GM12878 (cell line): ENCODE results near the gene MLIP. TPM values are rescaled to one million over a fixed set of nuclear protein-coding genes. Genes with fewer than 3 reads are reported as not detected.
A peak's percentile ranks its signal among the peaks of the same experiment; 100 is the strongest.

ENCODE experiments used
- ATAC-seq: fragments of 200-7000 bp; cut with Tn5 transposase; 3 replicates; pipeline ENCODE4 v1.9.1; 2020; ENCODE audit warnings: mild to moderate bottlenecking, moderate library complexity
- BruUV-seq: library from RNA; stranded (reverse); fragments of 400-500 nt; replicated peaks from 2 replicates; lab custom pipeline; 2021; lab: Mats Ljungman, UMichigan
- CTCF ChIA-PET: fragments of 300-600 bp; sonication (Branson Sonifier 250); formaldehyde crosslinking; extraction: SDS; loops from one replicate; lab custom pipeline; 2021; ENCODE audit warnings: inconsistent platforms; lab: Yijun Ruan, JAX
- POLR2A ChIA-PET: fragments of 350-600 bp; formaldehyde crosslinking; extraction: SDS; loops from one replicate; lab custom pipeline; 2021; ENCODE audit warnings: inconsistent platforms; lab: Charles Lee
- RAD21 ChIA-PET: fragments of 300-600 bp; sonication (Branson Sonifier 250); formaldehyde crosslinking; loops from one replicate; lab custom pipeline; 2023; ENCODE audit warnings: antibody characterized with exemption; ENCODE audit not compliant: unreplicated experiment; lab: Charles Lee
- SMC1A ChIA-PET: fragments of 300-600 bp; sonication (Branson Sonifier 250); formaldehyde crosslinking; loops from one replicate; lab custom pipeline; 2023; ENCODE audit not compliant: unreplicated experiment, uncharacterized antibody; lab: Charles Lee
- DNase-seq: peaks from one replicate; pipeline ENCODE4 v3.0.0-alpha.2; 2011; ENCODE audit warnings: low read depth, low spot score
- FAIRE-seq: peaks from 3 replicates; lab custom pipeline; 2011; peaks lifted over from hg19 to GRCh38; lab: Jason Lieb, UNC
- H2AFZ ChIP-seq: 2 replicates; pipeline ENCODE4 v1.6.0; 2011; ENCODE audit warnings: low read depth, low read length, control low read depth; ENCODE audit not compliant: control insufficient read depth
- H3K27ac ChIP-seq: 2 replicates; pipeline ENCODE4 v1.5.1; 2011; ENCODE audit warnings: control low read depth; ENCODE audit not compliant: control insufficient read depth, insufficient read depth
- H3K27me3 ChIP-seq, 2 experiments: replicated peaks in 1 of 2; 2 replicates each; pipeline versions ENCODE4 v1.6.0 to v1.6.1; 2011; ENCODE audit warnings: low read length in 1 of 2; ENCODE audit not compliant: control insufficient read depth in 2 of 2, insufficient read depth in 2 of 2
- H3K36me3 ChIP-seq, 2 experiments: 2 replicates each; pipeline ENCODE4 v1.5.1; 2011; ENCODE audit warnings: low read length in 1 of 2; ENCODE audit not compliant: control insufficient read depth in 2 of 2, insufficient read depth in 2 of 2
- H3K4me1 ChIP-seq: 2 replicates; pipeline ENCODE4 v1.6.1; 2011; ENCODE audit warnings: mild to moderate bottlenecking, low read length, moderate library complexity, mixed read lengths; ENCODE audit not compliant: control insufficient read depth, insufficient read depth
- H3K4me2 ChIP-seq: 2 replicates; pipeline ENCODE4 v1.6.0; 2011; ENCODE audit warnings: control low read depth; ENCODE audit not compliant: control insufficient read depth, insufficient read depth
- H3K4me3 ChIP-seq: fragments of 200-600 bp; sonication (generic); 2 replicates; pipeline ENCODE4 v1.5.1; 2016
- H3K79me2 ChIP-seq: 2 replicates; pipeline ENCODE4 v1.6.0; 2011; ENCODE audit warnings: low read length; ENCODE audit not compliant: control insufficient read depth, insufficient read depth
- H3K9ac ChIP-seq: 2 replicates; pipeline ENCODE4 v1.8.0; 2011; ENCODE audit warnings: low read length, control low read depth, mixed read lengths; ENCODE audit not compliant: control insufficient read depth, insufficient read depth
- H3K9me3 ChIP-seq: replicated peaks from 3 replicates; pipeline ENCODE4 v1.5.1; 2011; ENCODE audit warnings: mild to moderate bottlenecking, low read length; ENCODE audit not compliant: control insufficient read depth, insufficient read depth
- H4K20me1 ChIP-seq: 2 replicates; pipeline ENCODE4 v1.6.0; 2011; ENCODE audit not compliant: control insufficient read depth, insufficient read depth
- CHD1 ChIP-seq: IDR thresholded peaks from 2 replicates; pipeline ENCODE4 v1.6.1; 2012; ENCODE audit warnings: low read depth, low read length, improper control_type of control experiment
- CHD2 ChIP-seq: IDR thresholded peaks from 2 replicates; pipeline ENCODE4 v1.6.1; 2011; ENCODE audit warnings: low read depth, low read length, improper control_type of control experiment, borderline replicate concordance
- FOXK2 ChIP-seq: fragments of 450-650 bp; IDR thresholded peaks from 2 replicates; pipeline ENCODE4 v1.6.1; 2017; ENCODE audit warnings: mild to moderate bottlenecking, moderate library complexity
- FOXM1 ChIP-seq: IDR thresholded peaks from 2 replicates; pipeline ENCODE4 v1.6.1; 2012; ENCODE audit warnings: low read depth, mild to moderate bottlenecking, inconsistent platforms, low read length, moderate library complexity
- IRF3 ChIP-seq: fragments of 450-650 bp; IDR thresholded peaks from 2 replicates; pipeline ENCODE4 v1.6.1; 2014; ENCODE audit warnings: mild to moderate bottlenecking
- JUND ChIP-seq: IDR thresholded peaks from 2 replicates; pipeline ENCODE4 v1.6.1; 2012; ENCODE audit warnings: low read depth, mild to moderate bottlenecking, low read length, improper control_type of control experiment, moderate library complexity
- NFYA ChIP-seq: IDR thresholded peaks from 2 replicates; pipeline ENCODE4 v1.6.1; 2011; ENCODE audit warnings: low read depth, mild to moderate bottlenecking, low read length, improper control_type of control experiment, borderline replicate concordance
- NRF1 ChIP-seq: conservative IDR thresholded peaks from 2 replicates; pipeline ENCODE4 v1.6.1; 2011; ENCODE audit warnings: mild to moderate bottlenecking, low read depth, low read length, improper control_type of control experiment
- PML ChIP-seq: IDR thresholded peaks from 2 replicates; pipeline ENCODE4 v1.6.1; 2012; ENCODE audit warnings: low read length, inconsistent platforms
- RAD21 ChIP-seq: IDR thresholded peaks from 2 replicates; pipeline ENCODE4 v1.6.1; 2011; ENCODE audit warnings: mild to moderate bottlenecking, low read depth, low read length, moderate library complexity; ENCODE audit not compliant: insufficient read depth
- RAD51 ChIP-seq: fragments of 450-650 bp; IDR thresholded peaks from 2 replicates; pipeline ENCODE4 v1.6.1; 2016; ENCODE audit warnings: moderate library complexity, mild to moderate bottlenecking, inconsistent platforms
- RBBP5 ChIP-seq: fragments of 200-600 bp; sonication (generic); conservative IDR thresholded peaks from 2 replicates; pipeline ENCODE4 v1.6.1; 2016
- RUNX3 ChIP-seq: IDR thresholded peaks from 2 replicates; pipeline ENCODE4 v1.6.1; 2012; ENCODE audit warnings: low read length, inconsistent platforms
- SMAD1 ChIP-seq: fragments of 450-650 bp; IDR thresholded peaks from 2 replicates; pipeline ENCODE4 v1.6.1; 2018; ENCODE audit warnings: mild to moderate bottlenecking, low read depth; ENCODE audit not compliant: partially characterized antibody
- SMAD5 ChIP-seq: IDR thresholded peaks from 2 replicates; pipeline ENCODE4 v1.6.1; 2016; ENCODE audit warnings: antibody characterized with exemption, low read depth
- SMC3 ChIP-seq: IDR thresholded peaks from 2 replicates; pipeline ENCODE4 v1.6.1; 2011; ENCODE audit warnings: low read length, improper control_type of control experiment, borderline replicate concordance
- SP1 ChIP-seq: IDR thresholded peaks from one replicate; pipeline ENCODE4 v1.6.1; 2011; ENCODE audit warnings: low read depth, low read length
- STAT1 ChIP-seq: fragments of 450-650 bp; conservative IDR thresholded peaks from 2 replicates; pipeline ENCODE4 v1.6.1; 2014; ENCODE audit warnings: antibody characterized with exemption, mild to moderate bottlenecking
- ZBTB33 ChIP-seq: fragments of 450-650 bp; IDR thresholded peaks from 2 replicates; pipeline ENCODE4 v1.6.1; 2017; ENCODE audit warnings: mild to moderate bottlenecking
- ZNF24 ChIP-seq: fragments of 450-650 bp; IDR thresholded peaks from 2 replicates; pipeline ENCODE4 v1.6.1; 2017; ENCODE audit warnings: antibody characterized with exemption, mild to moderate bottlenecking
- ZSCAN29 ChIP-seq: fragments of 450-650 bp; IDR thresholded peaks from 2 replicates; pipeline ENCODE4 v1.6.1; 2017; ENCODE audit warnings: mild to moderate bottlenecking, moderate library complexity
- ZZZ3 ChIP-seq: IDR thresholded peaks from 2 replicates; pipeline ENCODE4 v1.6.1; 2011; ENCODE audit warnings: low read depth; ENCODE audit not compliant: control insufficient read depth, insufficient read length
- WGBS: methylation state at CpG from one replicate; pipeline ENCODE4 v1.1.6; 2016; ENCODE audit warnings: low lambda C conversion rate; ENCODE audit not compliant: insufficient replicate concordance, insufficient coverage; ENCODE audit errors: missing lambda C conversion rate; 5-methylcytosine and 5-hydroxymethylcytosine counted together
- in situ Hi-C: fragments of 300-500 bp; cut with MboI; formaldehyde crosslinking; loops from 9 replicates; pipeline ENCODE4 v1.14.3; 2018; ENCODE audit warnings: mixed read lengths
- intact Hi-C: fragments of 100-400 bp; cut with micrococcal nuclease; formaldehyde crosslinking; loops from one replicate; pipeline ENCODE4 v1.14.2; 2022; ENCODE audit not compliant: unreplicated experiment
- polyA plus RNA-seq, 11 experiments: library from polyadenylated mRNA; depleted of rRNA in 4 of 11; unstranded in 6 of 11; stranded (reverse) in 5 of 11; fragments of >200 nt; fragmentation: Nextera tagmentation in 4 of 11; fragmentation: Illumina TruSeq in 1 of 11; extraction: Ambion mirVana in 4 of 11; extraction: Trizol in 1 of 11; gene quantifications; 1 replicate in 1 of 11; 2 replicates in 10 of 11; pipeline versions ENCODE4 v1.2.1 to v1.2.3, GENCODE V29; 2011 to 2016; ENCODE audit warnings: inconsistent platforms in 2 of 11, missing spikeins in 2 of 11, low read depth in 1 of 11
- total RNA-seq, 4 experiments: library from RNA; depleted of rRNA in 3 of 4; stranded (reverse); fragments of >200 nt in 3 of 4; fragmentation: Illumina TruSeq in 1 of 4; extraction: Trizol in 1 of 4; gene quantifications; 2 replicates each; pipeline versions ENCODE4 v1.2.1 to v1.2.3, GENCODE V29; 2013 to 2021

Gene MLIP
- total and polyA plus RNA-seq, 10 of the 15 experiments (the other 5 are each of a cell fraction or from before 2014, with no cell fraction given), result not detected

- TF ChIP-seq ZBTB33 (no peak), RBBP5 (no peak), SMAD1 (no peak), SP1 (no peak), RAD21 (no peak), CHD1 (no peak), PML (no peak), FOXM1 (no peak), ZSCAN29 (no peak), SMC3 (no peak), RUNX3 (peak; percentile 67)
Observed at GRCh38 chr6:54291738-54292137, 180.5 kb downstream of the MLIP start (continued).

DNA sequence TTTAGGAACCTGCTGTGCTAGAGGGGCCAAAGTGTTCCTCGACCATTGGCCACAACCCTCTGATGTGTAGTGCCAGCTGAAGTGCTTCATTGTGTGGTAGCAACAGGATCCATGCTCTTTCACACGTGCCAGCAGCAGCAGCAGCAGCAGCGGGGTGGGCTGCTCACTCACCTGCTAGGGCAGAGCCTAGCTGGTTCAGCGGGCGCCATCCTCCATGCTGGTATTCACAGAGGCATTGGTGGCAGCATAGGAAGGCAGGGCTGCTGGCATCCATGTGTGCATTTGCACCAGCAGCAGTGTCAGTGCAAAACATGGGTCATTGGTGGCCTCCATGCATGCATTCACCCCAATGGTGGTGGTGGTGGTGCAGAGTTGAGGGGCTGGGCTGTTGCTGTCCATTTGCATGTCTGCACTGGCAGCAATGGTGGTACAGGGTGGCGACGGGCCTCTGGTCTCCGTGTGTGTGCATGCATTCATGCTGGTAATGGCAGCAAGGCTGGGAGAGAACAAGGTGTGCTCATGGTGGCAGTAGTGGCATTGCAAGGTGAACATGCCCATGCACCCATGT is 183.8 kb downstream of the MLIP start:
- RAD21 ChIA-PET, result no interaction called here
- Histone ChIP-seq H3K4me1 (no peaks in the 10 kb centered on the region), H3K4me3 (no peak overlapping the region), H3K9me3 (no peaks in the 10 kb centered on the region; the same call in 2 of the 3 replicates), H3K27ac (no peak overlapping the region), H3K36me3 (no peaks in the 10 kb centered on the region), H3K79me2 (no peaks in the 10 kb centered on the region), H3K27me3 (no peaks in the 10 kb centered on the region), H4K20me1 (no peaks in the 10 kb centered on the region)
- in situ Hi-C loops, result no loop called here
- ATAC-seq (no peak), FAIRE-seq (no peak), DNase-seq (no peak)
- POLR2A ChIA-PET, result no interaction called here
- SMC1A ChIA-PET, result no interaction called here
- CTCF ChIA-PET, result no interaction called here
- intact Hi-C loops, result no loop called here
- BruUV-seq, result no TSS peak
- no peak for TF ChIP-seq RAD51
- TF ChIP-seq JUND, result no peak
- no peak for TF ChIP-seq STAT1
- no peak for TF ChIP-seq IRF3
- TF ChIP-seq NFYA, result no peak
- TF ChIP-seq SMAD5, result no peak
- TF ChIP-seq ZSCAN29, result no peak
- no peak for TF ChIP-seq FOXK2
- no peak for TF ChIP-seq CHD2
- TF ChIP-seq ZNF24, result no peak
- no peak for TF ChIP-seq ZZZ3
- no peak for TF ChIP-seq NRF1
- TF ChIP-seq, all 136 proteins: peak for 0
- Histone ChIP-seq H2AFZ (no peak overlapping the region), H3K4me2 (no peak overlapping the region), H3K9ac (no peak overlapping the region)
- 38% methylated on average over 8 of the region's 8 CpGs for WGBS
